Panc1 (cell line): ENCODE measurements around the gene DSCAML1. TPM values are rescaled to one million over a fixed set of nuclear protein-coding genes. Genes with fewer than 3 reads are reported as not detected.

Source experiments
- ATAC-seq: fragments of 200-7000 bp; cut with Tn5 transposase; 2 replicates; pipeline ENCODE4 v1.9.1; 2020; ENCODE audit warnings: mild to moderate bottlenecking, moderate library complexity
- BruUV-seq: library from RNA; stranded (reverse); fragments of 400-500 nt; replicated peaks from 2 replicates; lab custom pipeline; 2021; lab: Mats Ljungman, UMichigan
- CTCF ChIA-PET: fragments of 300-600 bp; sonication (Branson Sonifier 250); formaldehyde crosslinking; loops from one replicate; lab custom pipeline; 2022; ENCODE audit warnings: antibody characterized with exemption; lab: Charles Lee
- POLR2A ChIA-PET: fragments of 300-600 bp; sonication (Branson Sonifier 250); formaldehyde crosslinking; loops from one replicate; lab custom pipeline; 2022; ENCODE audit warnings: antibody characterized with exemption; lab: Charles Lee
- DNase-seq: peaks from one replicate; pipeline ENCODE4 v3.0.0-alpha.2; 2010; ENCODE audit warnings: low read depth, low spot score
- H3K27ac ChIP-seq: 2 replicates; pipeline ENCODE4 v1.5.1; 2011; ENCODE audit warnings: mild to moderate bottlenecking, low read length, inconsistent platforms
- H3K27me3 ChIP-seq: fragments of 200-500 bp; sonication (Bioruptor generic); 2 replicates; pipeline ENCODE4 v1.6.0; 2014; ENCODE audit warnings: low read length, inconsistent platforms; ENCODE audit not compliant: control insufficient read depth, insufficient read depth
- H3K36me3 ChIP-seq: fragments of 200-500 bp; sonication (Bioruptor generic); 2 replicates; pipeline ENCODE4 v1.5.1; 2014; ENCODE audit warnings: inconsistent platforms, mild to moderate bottlenecking, low read length, moderate library complexity; ENCODE audit not compliant: control insufficient read depth, insufficient read depth
- H3K4me1 ChIP-seq: 2 replicates; pipeline ENCODE4 v1.5.1; 2011; ENCODE audit warnings: inconsistent platforms, mild to moderate bottlenecking, low read length, moderate library complexity; ENCODE audit not compliant: control insufficient read depth, insufficient read depth
- H3K4me3 ChIP-seq, 2 experiments: 2 replicates each; pipeline ENCODE4 v1.5.1; 2011 to 2012; ENCODE audit warnings: low read depth in 2 of 2, low read length in 2 of 2, mild to moderate bottlenecking in 2 of 2, inconsistent platforms in 1 of 2, moderate library complexity in 1 of 2
- H3K9me3 ChIP-seq: fragments of 200-500 bp; sonication (Bioruptor generic); 2 replicates; pipeline ENCODE4 v1.5.1; 2014; ENCODE audit warnings: low read depth, mild to moderate bottlenecking, inconsistent platforms, low read length, moderate library complexity; ENCODE audit not compliant: control insufficient read depth, insufficient read depth
- POLR2AphosphoS5 ChIP-seq: IDR thresholded peaks from 2 replicates; pipeline ENCODE4 v1.6.1; 2012; ENCODE audit warnings: mild to moderate bottlenecking, low read depth, low read length, moderate library complexity
- SIN3A ChIP-seq: IDR thresholded peaks from 2 replicates; pipeline ENCODE4 v1.6.1; 2012; ENCODE audit warnings: low read depth, mild to moderate bottlenecking, low read length, moderate library complexity, borderline replicate concordance; ENCODE audit not compliant: insufficient read depth
- TCF7L2 ChIP-seq: IDR thresholded peaks from 2 replicates; pipeline ENCODE4 v1.6.1; 2011; ENCODE audit warnings: mild to moderate bottlenecking, low read depth, low read length, inconsistent platforms
- in situ Hi-C: cut with HindIII; loops from 2 replicates; pipeline ENCODE4 v1.10.0; 2016; ENCODE audit warnings: low sequenced_read_pairs, low pct_unique_long_range_greater_than_20kb
- intact Hi-C: fragments of 100-400 bp; cut with micrococcal nuclease; formaldehyde crosslinking; loops from one replicate; pipeline ENCODE4 v1.10.0; 2022; ENCODE audit not compliant: unreplicated experiment
- total RNA-seq: library from RNA; stranded (reverse); gene quantifications from one replicate; pipeline ENCODE4 v1.2.1, GENCODE V29; 2021; ENCODE audit not compliant: unreplicated experiment
- TF ChIP-seq, protein P1 (sequence below): fragments of 450-650 bp; IDR thresholded peaks from 2 replicates; pipeline ENCODE4 v1.5.1; 2017; ENCODE audit warnings: mild to moderate bottlenecking
- TF ChIP-seq, protein P2 (sequence below), 2 experiments: IDR thresholded peaks; 2 replicates each; pipeline ENCODE4 v1.6.1; 2011 to 2012; ENCODE audit warnings: low read depth in 2 of 2, control low read depth in 1 of 2, low read length in 1 of 2, mild to moderate bottlenecking in 1 of 2, moderate library complexity in 1 of 2; ENCODE audit not compliant: insufficient read depth in 1 of 2

Gene DSCAML1
- total RNA-seq, 1 experiment from 2014 or later, result 1.6 TPM

DNA sequence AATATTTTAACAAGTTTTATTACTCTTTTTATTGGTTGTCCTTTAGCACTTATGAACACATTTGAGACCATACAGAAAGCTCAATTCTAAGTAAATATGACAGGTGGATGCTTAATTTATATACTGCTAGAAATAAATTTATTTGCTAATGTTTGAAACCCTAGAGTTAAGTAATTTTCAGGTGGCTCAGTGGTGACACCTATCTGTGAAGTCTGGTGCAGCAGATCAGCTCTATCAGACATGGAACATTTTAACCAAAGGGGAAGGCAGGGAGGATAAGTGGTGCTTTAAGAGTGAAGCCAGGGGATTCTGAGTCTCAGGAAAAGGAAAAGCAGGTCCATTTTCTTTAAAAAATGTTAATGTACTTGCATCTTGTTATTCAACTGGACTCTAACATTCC, 175.8 kb downstream of the DSCAML1 start:
- Histone ChIP-seq H3K4me3 (no peak overlapping the region), H3K36me3 (no peaks in the 10 kb centered on the region), H3K9me3 (peaks cover 5% of the 10 kb centered on the region; the same call in 1 of the 2 replicates), H3K27me3 (peaks cover 2% of the 10 kb centered on the region; the same call in 1 of the 2 replicates), H3K27ac (no peak overlapping the region), H3K4me1 (no peaks in the 10 kb centered on the region)
- BruUV-seq, result no TSS peak
- TF ChIP-seq, protein P1, sequence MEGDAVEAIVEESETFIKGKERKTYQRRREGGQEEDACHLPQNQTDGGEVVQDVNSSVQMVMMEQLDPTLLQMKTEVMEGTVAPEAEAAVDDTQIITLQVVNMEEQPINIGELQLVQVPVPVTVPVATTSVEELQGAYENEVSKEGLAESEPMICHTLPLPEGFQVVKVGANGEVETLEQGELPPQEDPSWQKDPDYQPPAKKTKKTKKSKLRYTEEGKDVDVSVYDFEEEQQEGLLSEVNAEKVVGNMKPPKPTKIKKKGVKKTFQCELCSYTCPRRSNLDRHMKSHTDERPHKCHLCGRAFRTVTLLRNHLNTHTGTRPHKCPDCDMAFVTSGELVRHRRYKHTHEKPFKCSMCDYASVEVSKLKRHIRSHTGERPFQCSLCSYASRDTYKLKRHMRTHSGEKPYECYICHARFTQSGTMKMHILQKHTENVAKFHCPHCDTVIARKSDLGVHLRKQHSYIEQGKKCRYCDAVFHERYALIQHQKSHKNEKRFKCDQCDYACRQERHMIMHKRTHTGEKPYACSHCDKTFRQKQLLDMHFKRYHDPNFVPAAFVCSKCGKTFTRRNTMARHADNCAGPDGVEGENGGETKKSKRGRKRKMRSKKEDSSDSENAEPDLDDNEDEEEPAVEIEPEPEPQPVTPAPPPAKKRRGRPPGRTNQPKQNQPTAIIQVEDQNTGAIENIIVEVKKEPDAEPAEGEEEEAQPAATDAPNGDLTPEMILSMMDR, result peak; percentile 83
- TF ChIP-seq TCF7L2 (no peak), SIN3A (no peak), POLR2AphosphoS5 (no peak)
- TF ChIP-seq, protein P2, sequence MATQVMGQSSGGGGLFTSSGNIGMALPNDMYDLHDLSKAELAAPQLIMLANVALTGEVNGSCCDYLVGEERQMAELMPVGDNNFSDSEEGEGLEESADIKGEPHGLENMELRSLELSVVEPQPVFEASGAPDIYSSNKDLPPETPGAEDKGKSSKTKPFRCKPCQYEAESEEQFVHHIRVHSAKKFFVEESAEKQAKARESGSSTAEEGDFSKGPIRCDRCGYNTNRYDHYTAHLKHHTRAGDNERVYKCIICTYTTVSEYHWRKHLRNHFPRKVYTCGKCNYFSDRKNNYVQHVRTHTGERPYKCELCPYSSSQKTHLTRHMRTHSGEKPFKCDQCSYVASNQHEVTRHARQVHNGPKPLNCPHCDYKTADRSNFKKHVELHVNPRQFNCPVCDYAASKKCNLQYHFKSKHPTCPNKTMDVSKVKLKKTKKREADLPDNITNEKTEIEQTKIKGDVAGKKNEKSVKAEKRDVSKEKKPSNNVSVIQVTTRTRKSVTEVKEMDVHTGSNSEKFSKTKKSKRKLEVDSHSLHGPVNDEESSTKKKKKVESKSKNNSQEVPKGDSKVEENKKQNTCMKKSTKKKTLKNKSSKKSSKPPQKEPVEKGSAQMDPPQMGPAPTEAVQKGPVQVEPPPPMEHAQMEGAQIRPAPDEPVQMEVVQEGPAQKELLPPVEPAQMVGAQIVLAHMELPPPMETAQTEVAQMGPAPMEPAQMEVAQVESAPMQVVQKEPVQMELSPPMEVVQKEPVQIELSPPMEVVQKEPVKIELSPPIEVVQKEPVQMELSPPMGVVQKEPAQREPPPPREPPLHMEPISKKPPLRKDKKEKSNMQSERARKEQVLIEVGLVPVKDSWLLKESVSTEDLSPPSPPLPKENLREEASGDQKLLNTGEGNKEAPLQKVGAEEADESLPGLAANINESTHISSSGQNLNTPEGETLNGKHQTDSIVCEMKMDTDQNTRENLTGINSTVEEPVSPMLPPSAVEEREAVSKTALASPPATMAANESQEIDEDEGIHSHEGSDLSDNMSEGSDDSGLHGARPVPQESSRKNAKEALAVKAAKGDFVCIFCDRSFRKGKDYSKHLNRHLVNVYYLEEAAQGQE (IDR thresholded peaks at IDR 0.05; ENCODE audit: insufficient read depth in 1 of 2, low read depth in 2 of 2, low read length in 1 of 2), result no peak
- ChIA-PET POLR2A (no interaction called here), CTCF (interaction anchor here (0.6 to 1.8 kb wide), 6 partner anchors 38 to 575 kb away, joined by 3 to 15 read pairs (median 3); no protein-coding TSS in a partner anchor)
- DNase-seq (no peak), ATAC-seq (peak; percentile 68)
- in situ Hi-C loops (no loop called here), intact Hi-C loops (loop anchor here (5.0 kb wide), 1 partner anchor 194 kb away; no protein-coding TSS in a partner anchor)

DNA sequence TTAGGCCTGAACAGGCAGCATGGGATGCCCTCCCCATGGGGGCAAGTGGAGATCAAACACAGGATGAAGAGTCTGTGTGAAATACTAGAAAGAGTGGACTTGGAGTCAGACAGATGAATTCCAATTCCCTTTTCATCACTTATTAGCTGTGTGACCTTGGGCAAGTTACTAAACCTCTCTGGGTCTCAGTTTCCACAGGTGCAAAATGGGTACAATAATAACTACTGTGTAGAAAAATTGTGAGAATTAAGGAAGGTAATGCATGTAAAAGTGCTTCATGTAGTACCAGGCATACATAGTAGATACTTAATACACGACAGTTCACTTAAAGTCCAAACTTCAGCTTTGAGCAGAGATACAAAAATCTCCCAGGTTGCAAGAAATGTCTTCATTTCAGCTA, 176.4 kb downstream of the DSCAML1 start:
- Histone ChIP-seq H3K27ac (no peak overlapping the region), H3K9me3 (peaks cover 5% of the 10 kb centered on the region; the same call in 1 of the 2 replicates), H3K4me1 (no peaks in the 10 kb centered on the region), H3K36me3 (no peaks in the 10 kb centered on the region), H3K4me3 (no peak overlapping the region), H3K27me3 (peaks cover 2% of the 10 kb centered on the region; the same call in 1 of the 2 replicates)
- CTCF ChIA-PET, result interaction anchor here (0.6 to 1.8 kb wide), 4 partner anchors 38 to 576 kb away, joined by 3 to 15 read pairs (median 6); no protein-coding TSS in a partner anchor
- POLR2A ChIA-PET, result no interaction called here
- intact Hi-C loops (loop anchor here (5.0 kb wide), 1 partner anchor 193 kb away; no protein-coding TSS in a partner anchor), in situ Hi-C loops (no loop called here)
- TF ChIP-seq TCF7L2 (no peak), POLR2AphosphoS5 (no peak), SIN3A (no peak)
- TF ChIP-seq, protein P2 (IDR thresholded peaks at IDR 0.05; ENCODE audit: insufficient read depth in 1 of 2, low read depth in 2 of 2, low read length in 1 of 2), result no peak
- TF ChIP-seq, protein P1, result no peak
- DNase-seq (no peak), ATAC-seq (no peak)
- no TSS peak for BruUV-seq
